ENCODE measurements around the gene TTC7B.

The TTC7B gene

DNA sequence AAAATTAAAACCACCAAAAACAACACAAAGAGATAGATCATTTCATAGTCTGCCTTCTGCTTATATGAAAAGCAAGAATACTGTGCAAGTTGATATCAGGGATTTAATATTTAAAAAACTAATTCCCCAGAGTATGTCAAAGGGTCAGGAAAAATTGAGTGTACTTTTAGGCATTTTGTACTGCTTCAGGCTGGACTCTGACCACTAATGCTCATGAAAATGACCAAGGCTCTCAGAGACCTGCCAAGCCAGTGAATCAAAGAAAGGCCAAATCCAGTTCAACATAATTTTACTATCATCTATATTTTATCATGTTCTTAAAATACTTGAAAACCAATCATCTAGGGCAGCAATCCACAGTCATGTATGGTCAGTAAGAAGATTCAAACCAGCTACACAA lies 66.0 kb downstream of the TTC7B start:
- H3K27me3 ChIP-seq (ENCODE audit: insufficient read depth, low read length, poor library complexity): no peaks in the 10 kb centered on the region
- DNase-seq (no peak), ATAC-seq (ENCODE audit: insufficient read depth, low read depth) (no peak)
- H3K9me3 ChIP-seq (ENCODE audit: insufficient read depth, low read length, severe bottlenecking): no peaks in the 10 kb centered on the region
- no peak overlapping the region for H3K4me3 ChIP-seq (ENCODE audit: low read depth in 1 of 2, low read length in 2 of 2)
- H3K9ac ChIP-seq (ENCODE audit: low read depth, low read length): no peak overlapping the region
- H2AFZ ChIP-seq (ENCODE audit: low read depth, low read length): no peak overlapping the region
- no peak overlapping the region for H3K4me2 ChIP-seq (ENCODE audit: insufficient read depth, low read length)
- no peaks in the 10 kb centered on the region for H3K79me2 ChIP-seq (ENCODE audit: insufficient read depth, low read length)
- no peaks in the 10 kb centered on the region for H3K4me1 ChIP-seq (ENCODE audit: insufficient read depth, low read length)
- H4K20me1 ChIP-seq (ENCODE audit: insufficient read depth, low read length): no peaks in the 10 kb centered on the region
- no peak overlapping the region for H3K27ac ChIP-seq (ENCODE audit: low read length)
- no peak for TF ChIP-seq EZH2 (IDR thresholded peaks at IDR 0.05; ENCODE audit: borderline replicate concordance, low read depth, low read length, severe bottlenecking)
- no peak for TF ChIP-seq CTCF (IDR thresholded peaks at IDR 0.05; ENCODE audit: borderline replicate concordance, extremely low read depth, low read length, poor library complexity, severe bottlenecking)
- H3K36me3 ChIP-seq (ENCODE audit: insufficient read depth, low read length): no peaks in the 10 kb centered on the region

DNA sequence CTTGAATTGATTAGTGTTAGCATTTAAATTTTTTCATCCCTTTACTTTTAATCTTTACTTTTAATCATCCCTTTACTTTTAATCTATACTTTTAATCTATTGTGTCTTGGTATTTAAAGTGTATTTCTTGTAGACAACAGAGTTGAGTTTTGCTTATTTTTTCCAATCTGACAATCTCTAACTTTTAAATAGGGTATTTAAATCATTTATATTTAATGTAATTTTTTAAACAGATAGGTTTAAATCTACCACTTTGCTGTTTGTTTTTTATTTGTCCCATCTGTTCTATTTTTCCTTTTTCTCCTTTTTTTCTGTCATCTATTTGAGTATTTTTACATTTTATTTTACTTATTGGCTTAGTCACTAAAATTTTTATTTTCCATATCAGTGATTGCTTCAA lies 68.3 kb downstream of the TTC7B start:
- Histone ChIP-seq H3K79me2 (ENCODE audit: insufficient read depth, low read length) (no peaks in the 10 kb centered on the region), H3K4me1 (ENCODE audit: insufficient read depth, low read length) (no peaks in the 10 kb centered on the region)
- no peak for TF ChIP-seq EZH2 (IDR thresholded peaks at IDR 0.05; ENCODE audit: borderline replicate concordance, low read depth, low read length, severe bottlenecking)
- no peak for TF ChIP-seq CTCF (IDR thresholded peaks at IDR 0.05; ENCODE audit: borderline replicate concordance, extremely low read depth, low read length, poor library complexity, severe bottlenecking)

DNA sequence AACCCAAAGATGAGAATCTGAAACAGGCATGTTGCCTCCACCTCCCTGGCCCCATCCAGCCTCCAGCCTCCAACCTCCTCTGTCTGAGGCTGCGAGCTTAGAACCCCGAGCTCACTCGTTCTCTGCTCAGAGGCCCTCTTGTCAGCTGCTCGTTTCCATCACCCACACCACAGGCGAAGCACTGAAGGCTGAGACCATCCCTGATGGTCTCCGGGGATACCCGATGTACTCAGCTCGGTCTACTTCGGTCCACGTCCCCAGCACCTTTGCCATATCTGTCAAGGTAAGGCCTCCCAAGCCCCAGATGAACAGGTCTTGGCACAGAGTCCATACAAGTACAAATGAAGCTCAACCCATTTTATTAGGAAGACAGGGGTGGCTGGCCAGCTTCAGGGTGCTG lies 72.4 kb downstream of the TTC7B start:
- Histone ChIP-seq H3K27ac (ENCODE audit: low read length) (no peak overlapping the region), H3K4me3 (ENCODE audit: low read depth in 1 of 2, low read length in 2 of 2) (no peak overlapping the region), H3K36me3 (ENCODE audit: insufficient read depth, low read length) (no peaks in the 10 kb centered on the region), H3K79me2 (ENCODE audit: insufficient read depth, low read length) (no peaks in the 10 kb centered on the region), H2AFZ (ENCODE audit: low read depth, low read length) (no peak overlapping the region), H4K20me1 (ENCODE audit: insufficient read depth, low read length) (no peaks in the 10 kb centered on the region), H3K27me3 (ENCODE audit: insufficient read depth, low read length, poor library complexity) (no peaks in the 10 kb centered on the region), H3K9ac (ENCODE audit: low read depth, low read length) (no peak overlapping the region), H3K4me2 (ENCODE audit: insufficient read depth, low read length) (no peak overlapping the region), H3K4me1 (ENCODE audit: insufficient read depth, low read length) (no peaks in the 10 kb centered on the region), H3K9me3 (ENCODE audit: insufficient read depth, low read length, severe bottlenecking) (no peaks in the 10 kb centered on the region)
- no peak for DNase-seq
- TF ChIP-seq CTCF (IDR thresholded peaks at IDR 0.05; ENCODE audit: borderline replicate concordance, extremely low read depth, low read length, poor library complexity, severe bottlenecking) (no peak), EZH2 (IDR thresholded peaks at IDR 0.05; ENCODE audit: borderline replicate concordance, low read depth, low read length, severe bottlenecking) (no peak)
- ATAC-seq (ENCODE audit: insufficient read depth, low read depth): no peak

More for the DNA sequence above, 68.3 kb downstream of the TTC7B start:
- Histone ChIP-seq H3K4me3 (ENCODE audit: low read depth in 1 of 2, low read length in 2 of 2) (no peak overlapping the region), H3K27ac (ENCODE audit: low read length) (no peak overlapping the region), H3K27me3 (ENCODE audit: insufficient read depth, low read length, poor library complexity) (no peaks in the 10 kb centered on the region), H2AFZ (ENCODE audit: low read depth, low read length) (no peak overlapping the region), H4K20me1 (ENCODE audit: insufficient read depth, low read length) (no peaks in the 10 kb centered on the region), H3K9me3 (ENCODE audit: insufficient read depth, low read length, severe bottlenecking) (no peaks in the 10 kb centered on the region), H3K9ac (ENCODE audit: low read depth, low read length) (no peak overlapping the region), H3K36me3 (ENCODE audit: insufficient read depth, low read length) (no peaks in the 10 kb centered on the region), H3K4me2 (ENCODE audit: insufficient read depth, low read length) (no peak overlapping the region)
- DNase-seq: no peak
- ATAC-seq (ENCODE audit: insufficient read depth, low read depth): no peak

- no peaks in the 10 kb centered on the region for H3K27me3 ChIP-seq (ENCODE audit: insufficient read depth, low read length, poor library complexity)
- H3K9ac ChIP-seq (ENCODE audit: low read depth, low read length): no peak overlapping the region
- H3K36me3 ChIP-seq (ENCODE audit: insufficient read depth, low read length): no peaks in the 10 kb centered on the region
- no peak overlapping the region for H2AFZ ChIP-seq (ENCODE audit: low read depth, low read length)
- no peaks in the 10 kb centered on the region for H3K4me1 ChIP-seq (ENCODE audit: insufficient read depth, low read length)
- ATAC-seq (ENCODE audit: insufficient read depth, low read depth) (no peak), DNase-seq (no peak)
- H3K4me3 ChIP-seq (ENCODE audit: low read depth in 1 of 2, low read length in 2 of 2): no peak overlapping the region
- no peaks in the 10 kb centered on the region for H4K20me1 ChIP-seq (ENCODE audit: insufficient read depth, low read length)
- no peaks in the 10 kb centered on the region for H3K79me2 ChIP-seq (ENCODE audit: insufficient read depth, low read length)
- TF ChIP-seq CTCF (IDR thresholded peaks at IDR 0.05; ENCODE audit: borderline replicate concordance, extremely low read depth, low read length, poor library complexity, severe bottlenecking) (no peak), EZH2 (IDR thresholded peaks at IDR 0.05; ENCODE audit: borderline replicate concordance, low read depth, low read length, severe bottlenecking) (no peak)
- H3K27ac ChIP-seq (ENCODE audit: low read length): no peak overlapping the region
- H3K4me2 ChIP-seq (ENCODE audit: insufficient read depth, low read length): no peak overlapping the region
- H3K9me3 ChIP-seq (ENCODE audit: insufficient read depth, low read length, severe bottlenecking): no peaks in the 10 kb centered on the region
Observed at GRCh38 chr14:90743425-90743824, 72.8 kb downstream of the TTC7B start.
